Progenitor cell of endocrine pancreas (in vitro differentiated cells): Measurements from ENCODE around the gene MRTFA. TPM values are rescaled to one million over a fixed set of nuclear protein-coding genes. Genes with fewer than 3 reads are reported as not detected.

Experiments
- DNase-seq: peaks from one replicate; pipeline ENCODE4 v3.0.0; 2021; ENCODE audit warnings: low spot score; ENCODE audit not compliant: unreplicated experiment
- H3K27ac Mint-ChIP-seq: 2 replicates; pipeline ENCODE4 v1.8.0; 2021; ENCODE audit warnings: mild to moderate bottlenecking, moderate library complexity, mixed read lengths
- H3K27me3 Mint-ChIP-seq: 2 replicates; pipeline ENCODE4 v1.8.0; 2021; ENCODE audit warnings: mixed read lengths
- H3K36me3 Mint-ChIP-seq: 2 replicates; pipeline ENCODE4 v1.8.0; 2022; ENCODE audit warnings: mixed read lengths; ENCODE audit not compliant: insufficient read depth
- H3K4me1 Mint-ChIP-seq: 2 replicates; pipeline ENCODE4 v1.8.0; 2021; ENCODE audit warnings: low read depth, mixed read lengths
- H3K4me3 Mint-ChIP-seq: 2 replicates; pipeline ENCODE4 v1.8.0; 2021; ENCODE audit warnings: low read depth, mild to moderate bottlenecking, moderate library complexity, mixed read lengths
- H3K9me3 Mint-ChIP-seq: 2 replicates; pipeline ENCODE4 v1.8.0; 2021; ENCODE audit warnings: low read depth, mixed read lengths
- CTCF ChIP-seq: fragments of 200-600 bp; sonication (generic); IDR thresholded peaks from one replicate; pipeline ENCODE4 v1.5.0; 2021; ENCODE audit warnings: antibody characterized with exemption, mild to moderate bottlenecking; ENCODE audit not compliant: unreplicated experiment
- total RNA-seq: library from RNA; stranded (reverse); gene quantifications from 2 replicates; pipeline ENCODE4 v1.2.1, GENCODE V29; 2021

MRTFA gene
- total RNA-seq, 1 donor from 2014 or later, result 61.9 TPM

DNA sequence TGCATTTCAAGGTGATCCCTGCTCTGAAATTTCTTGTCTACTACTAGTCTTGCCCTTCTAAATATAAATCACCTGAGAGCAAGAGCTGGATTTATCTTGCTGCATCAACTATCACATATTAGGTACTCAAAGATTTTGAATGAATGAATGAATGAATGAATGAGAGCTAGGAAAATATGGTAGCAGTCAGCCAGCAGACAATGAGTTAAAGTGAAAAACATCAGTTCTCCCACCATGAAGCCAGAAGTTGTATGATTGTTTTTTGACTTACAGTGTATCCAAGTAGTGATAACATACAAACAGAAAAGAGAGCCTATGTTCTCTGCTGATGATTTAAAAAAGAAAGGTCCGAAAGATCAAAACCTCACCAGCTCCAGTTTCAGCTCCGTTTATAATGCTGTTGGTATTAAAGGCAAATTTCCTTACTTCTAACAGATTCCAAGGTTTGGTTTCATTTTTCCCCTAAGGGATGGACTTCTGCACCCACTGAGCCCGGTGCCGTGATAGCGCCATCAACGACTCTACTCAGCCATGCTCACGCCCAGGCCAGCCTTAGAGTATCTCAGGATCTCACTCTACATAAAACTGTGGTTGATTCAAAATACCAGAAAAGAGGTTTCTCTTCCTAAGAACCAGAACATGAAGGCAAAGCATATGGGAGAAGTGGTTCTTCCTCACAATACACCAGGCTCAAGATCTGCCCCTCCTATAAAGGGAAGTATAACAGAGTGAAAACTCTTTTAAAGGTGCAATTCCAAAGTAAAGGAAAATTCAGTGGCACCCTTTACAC, 174.1 kb downstream of the MRTFA start:
- H3K27ac Mint-ChIP-seq, result no peak overlapping the region

GRCh38 chr22:40453671-40454070, 182.8 kb downstream of the MRTFA start:
- no peak overlapping the region for H3K27ac Mint-ChIP-seq
- H3K4me3 Mint-ChIP-seq, result no peak overlapping the region

More for the DNA sequence above, 174.1 kb downstream of the MRTFA start:
- Mint-ChIP-seq H3K36me3 (peaks cover 7% of the 10 kb centered on the region), H3K27me3 (no peaks in the 10 kb centered on the region), H3K9me3 (no peaks in the 10 kb centered on the region), H3K4me1 (no peaks in the 10 kb centered on the region), H3K4me3 (no peak overlapping the region)
- no peak for DNase-seq
- no peak for TF ChIP-seq CTCF

GRCh38 chr22:40452730-40453487, 183.6 kb downstream of the MRTFA start:
- H3K4me3 Mint-ChIP-seq, result no peak overlapping the region
- no peaks in the 10 kb centered on the region for H3K27me3 Mint-ChIP-seq
- peak overlapping the region; percentile 44 for H3K27ac Mint-ChIP-seq
- TF ChIP-seq CTCF, result no peak
- no peaks in the 10 kb centered on the region for H3K9me3 Mint-ChIP-seq
- DNase-seq, result no peak
- peaks cover 5% of the 10 kb centered on the region for H3K36me3 Mint-ChIP-seq
- peaks cover 11% of the 10 kb centered on the region for H3K4me1 Mint-ChIP-seq

More at GRCh38 chr22:40453671-40454070, 182.8 kb downstream of the MRTFA start:
- Mint-ChIP-seq H3K36me3 (peaks cover 5% of the 10 kb centered on the region), H3K27me3 (no peaks in the 10 kb centered on the region), H3K4me1 (peaks cover 11% of the 10 kb centered on the region), H3K9me3 (no peaks in the 10 kb centered on the region)
- no peak for DNase-seq
- TF ChIP-seq CTCF, result no peak

- Mint-ChIP-seq H3K36me3 (peaks cover 5% of the 10 kb centered on the region), H3K4me1 (peaks cover 11% of the 10 kb centered on the region), H3K9me3 (no peaks in the 10 kb centered on the region), H3K4me3 (no peak overlapping the region), H3K27me3 (no peaks in the 10 kb centered on the region), H3K27ac (peak overlapping the region; percentile 77)
- TF ChIP-seq CTCF, result no peak
- no peak for DNase-seq
Observed at GRCh38 chr22:40451210-40451609, 185.3 kb downstream of the MRTFA start.

- Mint-ChIP-seq H3K27ac (no peak overlapping the region), H3K27me3 (no peaks in the 10 kb centered on the region), H3K36me3 (peaks cover 7% of the 10 kb centered on the region), H3K9me3 (no peaks in the 10 kb centered on the region), H3K4me1 (peaks cover 11% of the 10 kb centered on the region), H3K4me3 (no peak overlapping the region)
- TF ChIP-seq CTCF, result no peak
- DNase-seq, result no peak
Observed at GRCh38 chr22:40450616-40451015, 185.9 kb downstream of the MRTFA start.
